Gastroesophageal sphincter (tissue), 3 donors: ENCODE results near the gene RALGPS1.

Source experiments
- CTCF ChIP-seq, 4 experiments: fragments of 200-600 bp in 2 of 4; fragments of 450-650 bp in 2 of 4; sonication (generic) in 1 of 4; IDR thresholded peaks; one replicate each; pipeline ENCODE4 v1.5.1; 2017 to 2019; ENCODE audit warnings: antibody characterized with exemption in 4 of 4, mild to moderate bottlenecking in 2 of 4, moderate library complexity in 2 of 4
- EP300 ChIP-seq: sonication (generic); formaldehyde crosslinking; IDR thresholded peaks from one replicate; pipeline ENCODE4 v1.6.1; 2017; ENCODE audit warnings: antibody characterized with exemption, mild to moderate bottlenecking
- POLR2A ChIP-seq, 2 donors: fragments of 450-650 bp; IDR thresholded peaks; one replicate each; pipeline ENCODE4 v1.6.1; 2017; ENCODE audit warnings: antibody characterized with exemption in 2 of 2, mild to moderate bottlenecking in 2 of 2, moderate library complexity in 1 of 2

GRCh38 chr9:127140181-127140580 lies 225.6 kb downstream of the RALGPS1 start:
- no peak for TF ChIP-seq CTCF (IDR thresholded peaks at IDR 0.05)
- no peak for TF ChIP-seq POLR2A (IDR thresholded peaks at IDR 0.05)
- TF ChIP-seq EP300: no peak
